Stimulated activated CD4-positive, alpha-beta T cell treated with anti-CD3 and anti-CD28 coated beads, Interleukin-4, amount 100 ng/mL, for 4 hours (primary cell): ENCODE data around the gene OR52D1.

ENCODE experiments used
- DNase-seq, 2 experiments: peaks; one replicate each; pipeline ENCODE4 v3.0.0-alpha.2; 2020

Gene OR52D1

DNA sequence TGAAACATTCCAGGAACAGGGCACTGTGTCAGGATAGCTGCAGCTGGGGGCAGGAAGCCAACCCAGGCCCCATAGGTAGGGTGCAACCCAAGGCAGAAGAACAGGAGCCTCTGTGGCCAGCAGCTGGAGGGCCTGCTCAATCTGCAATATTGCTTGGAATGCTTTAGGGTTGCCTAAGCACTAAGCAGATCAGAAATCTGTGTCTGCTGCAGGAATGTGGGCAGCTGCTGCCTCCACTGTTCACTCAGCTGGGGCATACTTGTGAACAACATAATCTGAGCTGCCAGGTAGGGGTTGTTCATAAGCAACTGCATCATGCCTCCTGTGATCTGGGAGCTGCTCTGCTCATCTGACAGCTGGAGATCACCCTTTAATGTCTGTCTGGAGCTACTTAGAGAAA is 26.4 kb downstream of the OR52D1 start:
- no peak for DNase-seq

DNA sequence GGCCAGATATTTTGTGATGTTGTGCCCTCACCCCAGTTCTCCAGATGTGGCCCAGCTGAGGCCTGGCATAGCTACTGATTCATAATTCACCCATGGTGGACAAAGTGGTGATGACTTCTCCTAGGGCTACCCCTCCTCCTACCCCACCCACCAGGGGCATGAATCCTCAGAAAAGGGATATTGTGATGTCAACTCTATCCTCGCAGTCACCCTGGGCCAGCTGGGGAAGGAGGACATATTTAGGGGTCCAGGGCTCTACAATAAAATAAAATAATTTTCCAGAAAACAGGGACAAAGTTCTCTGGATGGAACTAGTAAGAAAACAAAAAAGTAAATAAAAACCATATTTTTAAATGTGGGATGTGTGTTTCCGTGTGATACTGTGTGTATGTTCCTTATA is 28.1 kb downstream of the OR52D1 start, which contains the start of gene UBQLNL:
Gene UBQLNL (minus strand): TSS at position 101 of the 400 bp plus-strand sequence. CDS start 258 bp downstream, outside the sequence.
- DNase-seq: no peak

DNA sequence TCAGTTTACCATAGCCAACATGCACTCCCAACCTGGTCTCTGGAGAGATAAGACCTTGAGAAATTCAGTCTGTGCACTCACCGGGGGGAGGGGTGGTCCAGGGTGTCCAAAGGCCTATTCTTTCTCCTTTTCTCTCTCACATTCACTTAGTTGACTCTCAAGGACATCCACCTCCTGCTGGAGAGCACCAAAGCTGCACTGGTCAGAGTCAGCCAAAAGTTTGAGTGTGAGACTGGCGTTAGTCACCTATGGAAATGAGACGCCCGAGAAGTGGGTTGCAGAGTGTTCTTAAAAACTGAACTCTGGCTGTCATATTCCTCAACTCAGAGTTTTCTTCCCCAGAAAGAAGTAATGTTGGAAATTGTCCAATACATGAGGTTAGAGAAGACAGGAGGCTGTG is 33.1 kb downstream of the OR52D1 start:
- no peak for DNase-seq

DNA sequence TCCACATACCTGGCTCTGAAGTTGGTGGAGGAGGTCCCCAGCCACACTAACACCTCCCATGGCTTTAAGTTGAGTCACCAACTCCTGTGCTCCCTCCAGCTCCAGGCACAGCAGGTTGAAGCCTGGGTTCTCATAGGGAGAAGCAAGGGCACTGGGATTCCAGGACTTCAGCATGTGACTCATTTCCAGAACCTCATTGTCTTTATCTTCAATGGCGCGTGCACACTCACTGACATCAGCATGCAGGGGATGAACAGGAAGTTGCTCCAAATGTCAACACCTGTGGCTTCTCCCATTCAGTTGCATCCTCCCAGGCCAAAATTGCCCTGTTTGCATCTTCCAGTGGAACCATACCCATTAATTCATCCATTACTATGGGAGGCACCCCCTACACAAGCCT is 33.8 kb downstream of the OR52D1 start:
- no peak for DNase-seq

DNA sequence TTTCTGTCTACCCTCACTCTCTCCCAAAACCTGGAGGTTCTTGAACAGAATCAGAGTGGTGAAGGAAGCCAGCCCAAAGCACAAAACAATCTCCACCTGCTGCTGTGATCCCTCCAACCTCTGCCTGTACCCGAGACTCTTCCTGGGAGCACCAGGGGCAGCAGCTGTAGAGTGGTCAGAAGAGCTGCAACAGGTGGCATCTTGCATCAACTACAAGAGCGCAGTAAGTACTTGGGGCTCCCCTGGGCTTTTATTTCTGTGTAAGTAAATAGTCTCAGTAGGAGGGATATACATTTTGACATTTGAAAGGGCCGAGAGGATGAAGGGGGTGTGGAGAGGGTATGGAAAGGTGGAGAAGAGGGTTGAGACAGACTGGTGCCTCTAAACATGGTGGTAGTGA is 36.3 kb downstream of the OR52D1 start:
- DNase-seq: no peak

DNA sequence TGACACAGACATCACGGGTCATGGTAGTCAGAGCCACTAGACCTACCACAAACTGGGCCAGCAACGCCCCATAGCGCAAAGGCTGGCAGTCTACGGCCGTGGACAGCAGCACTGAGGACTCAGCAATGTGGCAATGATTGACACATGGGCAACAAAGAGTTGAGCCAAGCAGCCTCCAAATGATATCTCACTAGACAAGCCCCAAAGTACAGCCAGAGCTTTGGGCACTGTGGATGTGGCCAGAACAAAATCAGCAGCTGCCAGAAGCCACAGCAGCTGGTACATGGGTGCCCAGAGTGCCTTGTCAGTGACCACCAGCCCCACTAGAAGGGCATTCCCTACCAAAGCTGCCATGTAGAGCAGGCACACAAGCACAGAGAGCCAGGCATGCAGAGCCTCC is 39.2 kb downstream of the OR52D1 start:
- DNase-seq: no peak

DNA sequence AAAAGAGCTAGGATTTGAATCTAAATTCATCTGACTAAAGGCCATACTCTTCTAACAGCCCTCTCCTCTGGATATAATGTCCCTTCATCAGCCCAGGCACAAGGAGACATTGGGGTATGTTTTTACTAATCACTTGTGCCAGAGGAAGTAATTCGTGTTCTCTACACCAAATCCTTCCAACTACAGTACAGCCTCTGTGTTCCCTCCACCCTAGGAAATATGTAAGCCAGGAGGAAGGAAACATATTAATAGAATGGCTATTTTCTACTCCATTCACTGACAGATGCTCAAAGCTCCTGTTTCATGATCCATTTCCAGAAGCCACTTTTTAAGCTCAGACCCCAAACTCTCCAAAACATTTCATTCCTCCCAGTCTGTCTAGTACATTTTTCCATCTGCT is 40.0 kb downstream of the OR52D1 start:
- DNase-seq: no peak

DNA sequence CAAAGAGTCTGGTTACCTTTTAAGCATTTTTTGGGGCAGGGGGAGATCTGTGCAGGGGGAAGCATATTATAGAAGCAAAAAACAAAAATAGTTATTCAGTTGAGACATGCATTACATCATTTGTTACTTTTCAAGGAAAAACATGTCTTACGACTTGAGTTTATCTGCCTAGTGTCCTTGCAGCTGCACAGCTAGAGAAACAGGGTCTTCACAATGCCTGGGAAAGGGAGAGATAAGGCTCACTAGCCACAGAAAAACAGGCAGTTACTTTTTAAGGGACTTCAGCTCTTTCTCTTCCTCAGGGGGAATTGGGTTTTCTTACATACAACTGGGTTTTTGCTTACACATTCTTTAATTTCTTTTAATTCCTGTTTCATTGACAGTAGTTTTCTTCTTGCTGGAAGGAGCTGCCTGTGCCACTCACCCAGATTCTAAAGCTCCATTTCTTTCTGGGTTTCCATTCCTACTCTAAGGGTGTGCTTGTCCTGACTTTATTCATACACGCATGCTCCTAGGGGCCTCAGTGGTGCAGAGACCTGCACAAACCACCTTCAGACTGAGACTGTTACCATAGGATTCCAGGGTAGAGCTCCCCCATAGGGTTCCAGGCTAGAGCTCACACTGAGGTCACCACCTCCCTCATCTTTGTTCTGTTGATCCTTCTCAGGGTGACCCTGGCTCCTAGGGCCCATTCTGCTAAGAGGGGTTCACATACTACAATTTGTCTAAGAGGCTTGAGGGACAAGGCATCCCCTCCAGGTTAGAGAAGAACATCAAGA is 42.8 kb downstream of the OR52D1 start:
- DNase-seq: no peak

DNA sequence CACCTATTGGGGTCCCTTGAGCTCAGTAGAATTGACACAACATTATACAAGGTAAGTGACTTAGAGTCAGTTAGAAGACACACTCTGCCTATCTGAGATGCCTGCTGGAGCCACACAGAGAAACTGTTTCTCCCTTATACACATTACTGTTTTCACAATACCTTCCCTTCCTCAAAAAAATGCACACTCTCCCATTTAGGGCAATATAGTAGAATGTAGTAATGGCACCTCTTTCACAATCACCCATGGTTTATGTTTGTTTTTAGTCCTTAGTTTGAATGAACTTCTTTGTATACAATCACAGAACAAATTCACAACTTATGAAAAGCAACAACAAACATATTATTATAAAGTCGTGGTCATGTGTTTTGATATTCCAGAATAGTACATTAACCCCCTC is 45.6 kb downstream of the OR52D1 start:
- no peak for DNase-seq

DNA sequence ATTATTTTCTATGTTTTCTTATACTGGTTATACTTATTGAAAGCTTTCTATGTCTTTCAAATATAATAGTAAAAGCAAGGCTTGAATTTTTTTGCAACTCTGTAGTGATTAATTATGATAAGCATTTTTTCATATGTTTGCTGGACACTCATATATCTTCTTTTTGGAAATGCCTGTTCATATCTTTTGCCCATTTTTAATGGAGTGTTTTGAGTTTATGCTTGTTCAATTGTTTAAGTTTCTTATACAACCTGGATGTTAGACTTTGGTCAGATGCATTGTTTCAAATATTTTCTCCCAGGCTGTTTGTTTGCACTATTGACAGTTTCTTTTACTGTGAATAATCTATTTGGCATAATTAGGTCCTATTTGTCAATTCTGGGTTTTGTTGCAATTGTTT is 48.0 kb downstream of the OR52D1 start:
- no peak for DNase-seq
